HL-60 (cell line): ENCODE results near the gene MAP7D2.

ENCODE experiments used
- DNase-seq, 2 experiments: peaks; one replicate each; pipeline ENCODE4 v3.0.0-alpha.2; 2010 to 2020; ENCODE audit warnings: low read depth in 1 of 2, low spot score in 1 of 2
- H3K27ac ChIP-seq: fragments of 250-450 bp; sonication (Bioruptor Pico); replicated peaks from 2 replicates; pipeline ENCODE4 v1.5.1; 2020; ENCODE audit warnings: mild to moderate bottlenecking, moderate library complexity
- H3K27me3 ChIP-seq: fragments of 250-450 bp; sonication (Bioruptor Pico); 2 replicates; pipeline ENCODE4 v1.5.1; 2021; ENCODE audit warnings: mild to moderate bottlenecking, moderate library complexity; ENCODE audit not compliant: insufficient read depth, poor library complexity, severe bottlenecking
- H3K4me3 ChIP-seq: replicated peaks from 2 replicates; pipeline ENCODE4 v1.5.1; 2011; ENCODE audit warnings: mild to moderate bottlenecking, control low read depth, low read length; ENCODE audit not compliant: insufficient read depth
- GABPA ChIP-seq: IDR thresholded peaks from 2 replicates; pipeline ENCODE4 v1.6.1; 2012; ENCODE audit warnings: low read depth
- POLR2AphosphoS5 ChIP-seq: IDR thresholded peaks from 2 replicates; pipeline ENCODE4 v1.6.1; 2012; ENCODE audit warnings: low read depth
- SPI1 ChIP-seq: IDR thresholded peaks from 2 replicates; pipeline ENCODE4 v1.6.1; 2012; ENCODE audit warnings: low read depth, mild to moderate bottlenecking, borderline replicate concordance
- TF ChIP-seq, protein P1 (sequence below): IDR thresholded peaks from 2 replicates; pipeline ENCODE4 v1.6.1; 2012; ENCODE audit warnings: low read depth; ENCODE audit not compliant: insufficient replicate concordance
- TF ChIP-seq, protein P2 (sequence below): IDR thresholded peaks from one replicate; pipeline ENCODE4 v1.5.1; 2011; ENCODE audit warnings: low read length, control low read depth, inconsistent platforms; ENCODE audit not compliant: insufficient read depth

MAP7D2 gene

GRCh38 chrX:19964017-19964710, 152.5 kb downstream of the MAP7D2 start:
- Histone ChIP-seq H3K27ac (no peak overlapping the region), H3K4me3 (no peak overlapping the region), H3K27me3 (no peaks in the 10 kb centered on the region)
- DNase-seq = no peak
- TF ChIP-seq SPI1 (no peak), POLR2AphosphoS5 (no peak)
- TF ChIP-seq, protein P1, sequence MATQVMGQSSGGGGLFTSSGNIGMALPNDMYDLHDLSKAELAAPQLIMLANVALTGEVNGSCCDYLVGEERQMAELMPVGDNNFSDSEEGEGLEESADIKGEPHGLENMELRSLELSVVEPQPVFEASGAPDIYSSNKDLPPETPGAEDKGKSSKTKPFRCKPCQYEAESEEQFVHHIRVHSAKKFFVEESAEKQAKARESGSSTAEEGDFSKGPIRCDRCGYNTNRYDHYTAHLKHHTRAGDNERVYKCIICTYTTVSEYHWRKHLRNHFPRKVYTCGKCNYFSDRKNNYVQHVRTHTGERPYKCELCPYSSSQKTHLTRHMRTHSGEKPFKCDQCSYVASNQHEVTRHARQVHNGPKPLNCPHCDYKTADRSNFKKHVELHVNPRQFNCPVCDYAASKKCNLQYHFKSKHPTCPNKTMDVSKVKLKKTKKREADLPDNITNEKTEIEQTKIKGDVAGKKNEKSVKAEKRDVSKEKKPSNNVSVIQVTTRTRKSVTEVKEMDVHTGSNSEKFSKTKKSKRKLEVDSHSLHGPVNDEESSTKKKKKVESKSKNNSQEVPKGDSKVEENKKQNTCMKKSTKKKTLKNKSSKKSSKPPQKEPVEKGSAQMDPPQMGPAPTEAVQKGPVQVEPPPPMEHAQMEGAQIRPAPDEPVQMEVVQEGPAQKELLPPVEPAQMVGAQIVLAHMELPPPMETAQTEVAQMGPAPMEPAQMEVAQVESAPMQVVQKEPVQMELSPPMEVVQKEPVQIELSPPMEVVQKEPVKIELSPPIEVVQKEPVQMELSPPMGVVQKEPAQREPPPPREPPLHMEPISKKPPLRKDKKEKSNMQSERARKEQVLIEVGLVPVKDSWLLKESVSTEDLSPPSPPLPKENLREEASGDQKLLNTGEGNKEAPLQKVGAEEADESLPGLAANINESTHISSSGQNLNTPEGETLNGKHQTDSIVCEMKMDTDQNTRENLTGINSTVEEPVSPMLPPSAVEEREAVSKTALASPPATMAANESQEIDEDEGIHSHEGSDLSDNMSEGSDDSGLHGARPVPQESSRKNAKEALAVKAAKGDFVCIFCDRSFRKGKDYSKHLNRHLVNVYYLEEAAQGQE = no peak
- TF ChIP-seq, protein P2, sequence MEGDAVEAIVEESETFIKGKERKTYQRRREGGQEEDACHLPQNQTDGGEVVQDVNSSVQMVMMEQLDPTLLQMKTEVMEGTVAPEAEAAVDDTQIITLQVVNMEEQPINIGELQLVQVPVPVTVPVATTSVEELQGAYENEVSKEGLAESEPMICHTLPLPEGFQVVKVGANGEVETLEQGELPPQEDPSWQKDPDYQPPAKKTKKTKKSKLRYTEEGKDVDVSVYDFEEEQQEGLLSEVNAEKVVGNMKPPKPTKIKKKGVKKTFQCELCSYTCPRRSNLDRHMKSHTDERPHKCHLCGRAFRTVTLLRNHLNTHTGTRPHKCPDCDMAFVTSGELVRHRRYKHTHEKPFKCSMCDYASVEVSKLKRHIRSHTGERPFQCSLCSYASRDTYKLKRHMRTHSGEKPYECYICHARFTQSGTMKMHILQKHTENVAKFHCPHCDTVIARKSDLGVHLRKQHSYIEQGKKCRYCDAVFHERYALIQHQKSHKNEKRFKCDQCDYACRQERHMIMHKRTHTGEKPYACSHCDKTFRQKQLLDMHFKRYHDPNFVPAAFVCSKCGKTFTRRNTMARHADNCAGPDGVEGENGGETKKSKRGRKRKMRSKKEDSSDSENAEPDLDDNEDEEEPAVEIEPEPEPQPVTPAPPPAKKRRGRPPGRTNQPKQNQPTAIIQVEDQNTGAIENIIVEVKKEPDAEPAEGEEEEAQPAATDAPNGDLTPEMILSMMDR = no peak

DNA sequence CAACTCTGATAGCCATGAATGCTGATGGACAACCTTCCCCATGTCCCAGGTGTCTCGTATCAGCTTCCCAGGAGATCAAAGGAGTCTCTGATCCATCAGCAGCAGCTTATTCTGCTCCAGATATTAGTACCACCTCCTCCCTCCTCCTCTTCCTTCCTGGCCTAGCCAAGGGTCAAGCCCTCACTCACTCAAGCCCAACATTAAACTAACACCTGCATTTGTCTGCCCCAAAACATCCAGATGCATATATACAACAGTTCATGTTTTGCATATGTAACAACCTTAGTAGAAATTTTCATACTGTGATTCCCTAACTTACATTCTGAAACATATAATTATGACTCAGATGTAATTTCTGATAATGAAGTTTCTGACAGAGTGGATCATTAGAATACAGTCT, 155.8 kb downstream of the MAP7D2 start:
- DNase-seq = no peak
- no peaks in the 10 kb centered on the region for H3K27me3 ChIP-seq
- H3K4me3 ChIP-seq = no peak overlapping the region
- no peak overlapping the region for H3K27ac ChIP-seq
- TF ChIP-seq SPI1 (no peak), GABPA (no peak), POLR2AphosphoS5 (no peak)
- TF ChIP-seq, protein P2 = no peak
- TF ChIP-seq, protein P1 = no peak

- DNase-seq = no peak
- H3K4me3 ChIP-seq = no peak overlapping the region
- no peaks in the 10 kb centered on the region for H3K27me3 ChIP-seq
- no peak overlapping the region for H3K27ac ChIP-seq
- TF ChIP-seq, protein P2 = no peak
- no peak for TF ChIP-seq SPI1
- TF ChIP-seq POLR2AphosphoS5 = no peak
- TF ChIP-seq, protein P1 = no peak
- no peak for TF ChIP-seq GABPA
Observed at GRCh38 chrX:19958552-19959486, 157.9 kb downstream of the MAP7D2 start.
